HG02623 (cell line): ENCODE data around the gene MGLL.

Experiments
- ATAC-seq: cut with Tn5 transposase; IDR thresholded peaks from one replicate; pipeline ENCODE4 v1.9.1; 2021; ENCODE audit warnings: moderate library complexity; ENCODE audit not compliant: unreplicated experiment

MGLL gene

DNA sequence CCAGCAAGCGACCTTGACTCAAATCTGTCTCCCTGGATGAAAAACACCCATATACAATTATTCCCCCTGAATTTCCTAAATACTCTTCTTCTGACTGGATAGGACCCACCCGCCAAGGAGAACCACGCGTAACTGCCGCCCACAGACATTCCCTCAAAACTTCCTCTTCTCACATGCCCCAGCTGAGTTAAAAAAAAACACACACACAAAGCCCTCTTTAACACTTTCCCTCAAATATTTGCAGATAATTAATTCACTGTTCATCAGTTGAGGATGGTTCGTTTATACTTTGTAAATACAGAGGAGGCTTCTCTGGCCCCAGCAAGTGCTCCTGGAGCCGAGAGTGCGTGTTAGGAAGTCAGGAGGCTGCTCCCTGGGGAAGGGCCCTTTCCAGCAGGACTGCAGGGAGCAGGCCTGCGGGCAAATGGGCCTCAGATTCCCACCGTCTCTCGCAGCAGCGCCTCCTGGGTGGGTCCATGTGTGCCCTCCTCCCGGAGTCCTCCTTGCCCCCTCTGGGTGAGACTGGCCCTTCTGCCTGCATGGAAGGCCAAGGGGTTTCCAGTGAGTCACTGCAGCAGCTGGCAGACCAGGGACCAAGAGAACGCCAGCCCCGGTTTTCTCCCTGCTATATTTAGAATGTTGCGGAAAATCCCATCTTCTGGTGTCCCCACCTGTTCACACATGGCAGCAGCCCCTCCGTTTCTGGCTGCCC lies 46.8 kb downstream of the MGLL start:
- no peak for ATAC-seq

DNA sequence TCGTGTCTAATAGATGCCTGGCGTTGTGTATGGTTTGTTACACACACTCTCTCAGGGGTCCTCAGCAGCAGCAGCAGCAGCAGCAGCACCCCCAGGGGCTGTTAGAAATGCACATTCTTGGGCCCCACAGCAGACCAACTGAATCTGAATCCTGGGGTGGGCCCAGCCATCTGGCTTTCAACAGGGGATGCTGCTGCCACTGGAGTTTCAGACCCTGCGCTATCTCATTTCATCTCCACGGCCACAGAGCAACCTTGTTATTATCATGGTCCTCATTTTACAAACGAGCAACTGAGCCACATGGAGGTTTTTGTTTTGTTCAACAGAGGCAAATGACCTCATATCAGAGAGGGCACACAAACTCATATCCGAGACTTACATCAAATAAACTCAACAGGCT lies 47.7 kb downstream of the MGLL start:
- ATAC-seq: no peak

DNA sequence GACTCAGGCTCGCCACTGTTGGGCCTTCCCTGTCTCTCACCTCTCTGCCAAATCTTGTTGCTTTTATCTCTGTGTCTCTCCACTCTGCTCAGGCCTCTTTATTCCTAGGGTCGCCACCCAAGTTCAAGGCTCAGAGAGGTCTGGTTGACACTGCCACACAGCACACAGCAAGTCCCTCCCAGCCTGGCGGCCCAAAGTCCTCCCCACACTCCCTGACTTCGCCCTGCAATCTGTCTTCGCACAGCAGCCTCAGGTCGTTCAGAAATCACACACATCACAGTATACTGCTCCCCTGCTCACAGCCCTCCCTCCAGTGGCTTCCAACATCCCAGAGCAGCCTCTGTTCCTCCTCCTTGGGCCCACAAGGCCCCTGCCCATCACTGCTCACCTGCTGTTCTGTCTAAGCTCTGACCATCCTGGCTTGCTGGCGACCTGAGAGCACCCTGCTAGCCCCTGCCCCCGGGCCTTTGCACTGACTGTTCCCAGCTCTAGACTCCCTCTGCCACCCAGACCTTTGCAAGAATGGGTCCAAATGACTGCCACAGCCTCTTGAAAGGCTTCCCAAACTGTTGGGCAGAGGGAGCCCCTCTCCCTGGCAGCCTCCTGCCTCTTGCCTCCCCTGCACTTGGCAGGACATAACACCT lies 48.4 kb downstream of the MGLL start:
- ATAC-seq: no peak

DNA sequence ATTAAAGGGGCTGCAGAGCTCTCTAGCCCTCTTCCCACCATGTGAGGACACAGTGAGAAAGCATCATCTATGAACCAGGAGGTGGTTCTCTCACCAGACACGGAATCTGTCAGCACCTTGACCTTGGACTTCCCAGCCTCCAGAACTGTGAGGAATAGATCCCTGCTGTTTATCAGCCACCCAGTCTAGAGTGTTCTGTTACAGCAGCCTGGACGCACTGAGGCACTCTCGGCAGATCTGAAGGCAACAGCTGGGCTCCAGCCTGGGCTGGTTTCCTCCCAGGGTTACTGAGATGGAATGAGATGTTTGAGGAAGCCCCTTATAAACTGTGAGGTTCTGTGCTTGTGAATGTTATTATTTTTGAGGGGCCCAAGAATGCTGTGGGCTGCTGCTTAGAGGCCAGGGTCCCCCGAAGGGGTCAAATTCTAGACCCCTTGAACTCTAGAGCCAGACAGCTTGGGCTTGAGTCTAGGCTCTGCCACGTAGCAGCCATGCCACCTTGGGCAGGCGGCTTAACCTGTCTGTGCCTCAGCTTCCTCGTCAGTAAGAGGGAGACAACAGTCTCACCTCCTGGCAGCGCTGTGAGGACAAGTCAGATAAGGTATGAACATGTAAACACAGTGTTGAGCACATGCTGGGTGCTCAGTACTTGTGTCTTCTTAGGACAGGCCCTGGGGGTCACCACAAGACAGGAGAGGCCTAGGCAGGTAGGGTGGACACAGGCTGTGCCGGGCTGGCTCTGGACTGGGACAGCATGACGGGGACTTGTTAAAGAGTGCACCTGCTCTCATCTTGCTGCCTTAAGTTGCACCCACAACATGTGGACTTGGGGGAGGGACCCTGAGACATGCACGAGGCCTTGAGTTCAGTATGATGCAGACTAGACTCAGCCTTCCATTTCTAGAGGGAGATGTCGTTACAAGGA lies 49.2 kb downstream of the MGLL start:
- no peak for ATAC-seq

DNA sequence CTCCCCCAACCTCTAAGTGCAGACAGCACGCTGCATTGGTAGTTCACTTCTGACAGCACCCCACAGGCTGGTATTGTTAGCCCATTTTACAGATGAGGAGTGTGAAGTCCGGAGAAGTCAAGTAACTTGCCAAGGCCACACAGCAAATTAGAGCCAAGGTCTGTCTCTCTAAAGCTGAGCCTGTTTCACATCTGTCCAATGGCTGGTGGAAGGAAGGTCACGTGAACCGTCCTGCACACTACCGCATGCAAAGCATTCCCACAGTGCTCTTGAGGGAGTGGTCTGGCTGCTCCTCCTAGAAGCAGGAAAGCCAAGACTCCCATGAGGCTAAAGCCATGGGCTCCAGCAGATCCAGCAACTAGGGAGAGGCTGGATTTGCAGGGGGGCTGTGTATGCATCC lies 50.0 kb downstream of the MGLL start:
- no peak for ATAC-seq

DNA sequence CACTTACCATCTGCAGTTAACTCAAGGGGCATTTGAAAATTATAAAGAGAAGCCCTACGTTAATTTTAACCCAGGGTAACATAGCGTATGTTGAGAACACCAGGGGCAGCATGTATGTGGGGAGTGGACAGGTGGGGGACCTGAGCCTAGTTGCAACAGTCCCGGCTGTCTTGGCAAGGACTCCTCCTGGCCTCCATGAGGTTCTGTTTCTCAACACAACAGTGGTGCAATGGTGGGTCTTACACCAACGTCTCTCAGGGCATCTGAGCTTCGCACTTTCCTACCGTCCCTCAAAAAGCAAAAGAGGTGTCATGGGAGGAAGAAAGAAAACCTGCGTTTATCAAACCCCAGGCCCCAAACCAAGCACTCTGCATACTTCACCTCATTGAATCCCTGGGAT lies 50.6 kb downstream of the MGLL start:
- ATAC-seq: no peak

DNA sequence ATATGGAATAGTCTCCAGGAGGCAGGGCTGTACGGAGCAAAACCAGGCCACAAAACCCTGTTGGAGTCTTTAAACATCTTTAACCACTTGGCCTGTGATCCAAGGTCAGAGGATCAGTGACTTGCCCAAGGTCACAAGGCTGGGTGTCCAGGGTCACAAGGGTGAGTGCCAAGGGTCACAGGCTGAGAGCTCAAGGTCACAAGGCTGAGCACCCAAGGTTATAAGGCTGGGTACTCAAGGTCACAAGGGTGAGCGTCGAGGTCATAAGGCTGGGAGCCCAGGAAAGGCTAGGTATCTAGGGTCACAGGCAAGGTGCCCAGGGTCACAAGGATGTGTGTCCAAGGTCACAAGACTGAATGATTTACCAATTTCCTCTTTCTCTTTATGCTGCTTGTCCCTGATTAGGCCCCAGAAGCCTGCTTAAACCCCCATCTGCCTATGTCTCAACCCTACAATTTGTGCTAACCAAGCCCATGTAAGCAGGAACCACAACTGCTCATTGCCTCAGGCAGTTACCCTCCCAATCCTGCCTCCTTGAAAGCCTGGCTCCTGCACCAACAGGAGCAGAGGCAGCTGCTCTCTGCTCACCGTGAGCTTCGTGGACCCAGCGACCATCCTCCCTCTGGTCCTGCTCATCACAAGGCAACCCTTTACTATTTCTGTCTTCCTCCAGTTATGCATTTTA lies 51.5 kb downstream of the MGLL start:
- no peak for ATAC-seq

DNA sequence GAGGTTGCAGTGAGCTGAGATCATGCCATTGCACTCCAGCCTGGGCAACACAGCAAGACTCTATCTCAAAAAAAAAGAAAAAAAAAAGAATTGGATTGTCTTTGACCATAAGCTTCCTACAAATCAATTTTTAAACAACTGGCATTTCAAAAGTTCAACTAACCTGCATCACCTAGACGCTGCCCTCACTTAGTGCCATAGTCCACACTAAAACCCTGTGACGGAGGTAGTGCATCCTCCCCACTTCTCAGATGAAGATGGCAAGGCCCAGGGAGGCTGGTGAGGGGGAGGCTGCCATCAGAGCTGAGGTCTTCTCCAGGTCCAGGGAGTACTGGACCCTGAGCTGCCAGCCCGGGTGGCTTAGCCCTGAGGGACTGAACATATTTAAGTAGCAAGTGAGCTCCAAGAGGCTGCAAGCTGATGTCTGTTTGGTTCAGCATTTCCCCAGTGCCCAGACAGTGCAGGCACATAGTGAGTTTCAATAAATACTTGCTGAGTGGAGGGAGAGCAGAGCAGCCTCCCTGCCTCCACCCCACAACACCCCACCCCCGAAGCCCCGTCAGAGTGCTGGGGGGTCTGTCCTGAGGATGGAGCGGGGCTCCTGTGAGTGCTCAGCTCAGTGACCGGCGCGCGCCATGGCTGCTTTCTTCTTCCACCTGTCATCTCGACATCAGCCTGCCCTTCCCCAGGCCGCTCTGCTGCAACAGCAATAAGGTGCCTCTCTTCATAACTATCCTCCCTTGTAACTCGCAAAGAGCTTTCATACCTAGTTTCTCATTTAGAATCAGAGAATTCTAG lies 52.8 kb downstream of the MGLL start:
- no peak for ATAC-seq

DNA sequence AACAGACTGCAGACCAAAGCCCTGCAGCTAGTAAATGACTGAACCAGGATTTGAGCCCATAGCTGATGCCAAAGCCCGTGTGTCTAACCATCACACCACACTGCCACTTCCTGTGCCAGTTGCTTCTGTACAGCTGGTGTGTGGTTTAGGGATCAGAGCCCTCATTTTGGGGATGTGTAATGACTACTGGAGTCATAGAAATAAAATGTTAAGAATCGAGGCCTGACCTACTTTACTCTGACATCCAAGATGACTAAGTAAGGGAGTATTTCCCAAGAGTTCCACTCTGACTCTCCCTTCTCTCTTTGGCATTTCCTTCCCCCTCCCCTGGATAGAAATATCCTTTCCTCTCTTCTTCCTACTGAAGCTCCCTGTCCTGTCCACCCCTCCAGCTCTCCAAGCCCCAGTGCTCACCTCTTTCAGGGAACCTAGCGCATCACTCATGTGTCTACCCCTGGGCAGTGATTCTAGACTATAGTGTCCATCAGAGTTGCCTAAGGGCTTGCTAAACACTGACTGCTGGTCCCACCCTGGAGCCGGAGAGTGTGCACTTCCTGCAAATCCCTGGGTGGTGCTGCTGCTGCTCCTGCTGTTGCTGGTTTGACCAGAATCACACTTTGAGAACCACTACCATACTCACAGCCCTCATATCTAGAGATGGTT lies 53.8 kb downstream of the MGLL start:
- ATAC-seq: no peak

DNA sequence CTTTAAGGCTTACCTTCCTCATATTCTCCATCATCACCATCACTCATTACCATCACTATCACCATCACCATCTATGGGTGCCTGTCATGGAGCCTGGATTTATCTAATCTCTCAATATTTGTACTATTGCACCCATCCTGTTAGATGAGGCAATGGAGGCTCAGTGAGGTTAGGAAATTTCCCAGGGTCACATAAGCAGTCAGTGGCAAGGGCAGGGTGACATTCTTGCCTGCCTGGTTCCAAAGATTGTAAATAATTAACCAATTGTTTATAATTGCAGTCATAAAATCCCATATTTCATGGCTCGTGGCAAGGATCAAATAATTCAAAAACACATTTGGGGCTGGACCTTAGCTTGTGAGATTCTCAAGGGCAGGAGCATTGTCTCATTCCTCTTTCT lies 55.2 kb downstream of the MGLL start:
- ATAC-seq: no peak

DNA sequence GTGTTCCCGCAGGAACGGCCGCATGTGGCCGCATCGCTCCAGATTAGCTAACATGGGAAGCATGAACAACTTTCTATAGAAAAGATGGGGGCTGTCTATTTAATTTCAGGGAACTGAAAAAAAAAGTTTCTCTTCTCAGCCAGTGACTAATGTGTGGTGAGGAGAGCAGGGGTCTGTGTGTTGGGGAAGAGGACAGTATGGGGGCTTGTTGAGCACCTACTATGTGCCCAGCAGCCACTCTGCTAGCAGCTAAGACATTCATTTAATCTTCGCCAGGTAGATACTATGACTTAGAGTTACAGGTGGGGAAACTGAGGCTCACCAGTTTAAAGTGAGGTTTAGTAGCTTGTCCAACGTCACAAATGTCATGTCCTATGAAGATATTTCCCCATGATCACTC lies 56.6 kb downstream of the MGLL start:
- ATAC-seq: no peak

DNA sequence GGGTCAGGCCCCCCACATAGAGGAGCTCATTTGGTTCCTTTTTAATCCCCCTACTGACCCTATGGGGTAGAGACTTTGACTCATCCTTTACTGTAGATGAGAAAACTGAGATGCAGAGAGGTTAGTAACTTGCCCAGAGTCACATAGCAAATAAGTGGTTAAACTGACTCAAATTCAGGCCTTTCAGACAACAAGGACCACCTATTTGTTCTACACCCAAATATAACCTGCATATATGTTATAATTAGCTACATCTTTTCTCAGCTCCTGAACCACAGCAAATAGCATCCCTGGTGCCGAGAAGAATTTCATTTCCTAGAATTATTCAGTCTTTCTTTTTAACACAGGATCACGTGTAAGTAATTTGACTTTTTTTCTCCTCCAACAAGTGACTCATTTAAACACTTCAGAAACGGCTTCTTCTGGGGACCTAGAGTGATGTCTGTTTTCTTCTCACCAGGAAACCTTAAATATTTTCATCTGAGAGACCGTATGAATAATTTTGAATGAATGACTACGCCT lies 57.4 kb downstream of the MGLL start:
- ATAC-seq: no peak

DNA sequence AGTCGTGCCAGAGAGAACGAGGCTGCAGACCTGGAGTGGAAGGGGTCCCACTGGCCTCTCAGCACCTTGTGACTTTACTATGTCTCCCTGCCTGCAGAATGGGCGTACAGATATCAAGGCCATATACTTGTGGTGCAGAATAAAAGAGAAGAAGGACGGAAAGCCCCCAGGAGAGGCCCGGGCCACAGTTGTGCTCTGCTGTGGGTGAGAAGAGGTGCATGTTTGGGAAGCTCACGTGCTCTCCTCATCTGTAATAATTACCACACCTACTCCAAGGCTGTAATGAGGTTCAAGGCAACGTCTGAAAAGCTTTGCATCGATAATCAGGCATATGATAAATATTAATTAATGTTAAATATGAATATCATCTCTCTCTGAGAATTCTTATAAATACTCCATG lies 58.0 kb downstream of the MGLL start:
- ATAC-seq: no peak

DNA sequence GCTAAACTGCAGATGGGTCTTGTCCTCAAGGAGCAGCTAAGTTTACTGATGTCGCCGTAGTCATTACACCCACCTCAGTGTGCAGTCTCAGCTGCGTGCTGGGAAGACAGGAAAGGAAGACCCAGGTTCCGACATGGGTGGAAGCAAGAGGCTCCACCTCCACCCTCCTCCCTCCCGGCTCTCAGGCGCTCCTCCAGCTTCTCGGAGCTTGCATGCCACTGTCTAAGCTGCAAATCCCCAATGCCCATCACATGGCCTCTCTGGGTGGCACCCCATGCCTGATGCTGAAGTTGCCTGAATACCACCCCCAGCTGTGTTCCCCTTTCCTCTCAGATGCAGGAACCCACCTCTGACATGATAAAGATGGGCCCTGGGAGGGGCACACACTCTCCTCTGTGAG lies 58.5 kb downstream of the MGLL start:
- ATAC-seq: no peak

DNA sequence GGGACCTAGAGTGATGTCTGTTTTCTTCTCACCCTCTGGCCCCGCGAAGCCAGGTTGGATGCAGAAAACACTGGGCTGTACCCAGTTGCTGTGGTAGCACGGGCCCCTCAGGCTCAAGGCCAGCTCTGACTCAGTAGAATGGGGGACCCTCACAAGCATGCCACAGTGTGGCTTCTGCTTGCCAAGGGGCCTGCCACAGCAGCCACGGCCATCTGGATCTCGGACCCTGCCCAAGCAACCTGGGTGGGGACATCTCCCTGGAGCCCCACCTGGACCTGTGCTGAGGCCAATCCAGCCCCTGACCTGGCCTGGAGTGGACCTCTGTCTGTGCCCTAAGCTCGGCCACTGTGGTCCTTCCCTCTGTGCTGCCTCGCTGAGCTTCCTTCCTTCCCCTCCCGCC lies 59.0 kb downstream of the MGLL start:
- no peak for ATAC-seq

DNA sequence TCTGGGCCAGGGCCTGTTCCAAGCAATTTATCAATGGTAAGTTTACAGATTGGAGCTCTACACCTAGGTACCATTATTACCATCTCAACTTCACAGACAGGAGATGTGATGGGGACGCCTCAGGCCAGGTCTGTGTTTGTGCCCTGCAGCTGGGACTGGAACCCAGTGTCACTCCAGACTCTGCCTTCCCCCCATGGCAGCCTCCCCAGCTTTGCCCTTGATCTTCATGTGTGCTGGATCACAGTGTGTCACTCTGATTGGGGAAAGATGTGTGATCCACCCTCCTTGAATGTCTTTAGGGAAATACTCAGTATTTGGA lies 59.6 kb downstream of the MGLL start:
- no peak for ATAC-seq

DNA sequence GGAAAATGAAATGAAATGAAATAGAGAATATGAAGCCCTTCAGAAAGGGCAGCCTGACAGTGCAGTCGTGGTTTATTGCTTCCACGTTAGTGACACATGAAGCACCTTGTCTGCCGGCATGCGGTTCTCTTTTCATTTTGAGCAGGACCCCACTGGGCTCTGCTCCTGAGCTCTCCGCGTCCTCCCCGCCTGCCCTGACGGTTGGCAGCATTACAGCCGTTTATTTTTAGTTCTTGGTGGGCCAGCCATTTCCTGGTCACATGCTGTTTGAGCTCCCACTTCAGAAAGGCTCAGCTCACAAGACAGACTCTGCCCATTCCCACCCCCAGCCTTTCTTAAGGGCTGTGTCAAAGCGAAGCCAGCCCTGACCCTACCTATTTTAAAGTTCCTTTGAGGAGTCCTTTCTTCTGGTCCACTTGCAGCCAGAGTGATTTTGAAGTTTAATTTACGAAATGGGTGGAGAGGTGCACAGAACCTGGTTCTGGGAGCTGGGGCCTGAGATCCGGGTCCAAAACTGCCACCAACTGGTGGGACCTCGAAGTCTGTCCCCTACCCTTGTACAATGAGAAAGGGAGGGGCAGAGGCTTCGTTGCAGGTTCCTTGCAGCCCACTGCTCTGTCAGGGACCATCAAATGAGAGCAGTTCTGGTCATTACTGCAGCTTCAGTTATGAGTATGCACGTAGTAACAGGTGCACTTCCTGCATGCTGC lies 60.1 kb downstream of the MGLL start:
- ATAC-seq: peak; percentile 47

DNA sequence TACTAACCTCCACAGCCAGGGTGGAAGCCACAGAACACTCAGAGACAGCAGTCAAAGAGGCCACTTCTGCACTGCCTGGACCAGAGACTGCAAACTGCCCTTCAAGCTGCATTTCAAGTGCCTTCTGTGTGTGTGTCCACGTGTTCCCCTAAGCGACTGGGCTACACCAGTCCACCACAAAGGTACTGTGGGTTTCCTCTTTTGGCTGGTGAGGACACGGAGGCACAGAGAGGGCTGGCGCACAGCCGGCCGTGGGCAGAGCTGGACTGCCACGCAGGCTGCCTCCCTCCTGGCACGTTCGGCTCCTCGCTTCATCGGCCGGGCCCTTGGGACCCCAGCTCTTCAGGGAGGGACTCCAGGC lies 60.9 kb downstream of the MGLL start:
- no peak for ATAC-seq

DNA sequence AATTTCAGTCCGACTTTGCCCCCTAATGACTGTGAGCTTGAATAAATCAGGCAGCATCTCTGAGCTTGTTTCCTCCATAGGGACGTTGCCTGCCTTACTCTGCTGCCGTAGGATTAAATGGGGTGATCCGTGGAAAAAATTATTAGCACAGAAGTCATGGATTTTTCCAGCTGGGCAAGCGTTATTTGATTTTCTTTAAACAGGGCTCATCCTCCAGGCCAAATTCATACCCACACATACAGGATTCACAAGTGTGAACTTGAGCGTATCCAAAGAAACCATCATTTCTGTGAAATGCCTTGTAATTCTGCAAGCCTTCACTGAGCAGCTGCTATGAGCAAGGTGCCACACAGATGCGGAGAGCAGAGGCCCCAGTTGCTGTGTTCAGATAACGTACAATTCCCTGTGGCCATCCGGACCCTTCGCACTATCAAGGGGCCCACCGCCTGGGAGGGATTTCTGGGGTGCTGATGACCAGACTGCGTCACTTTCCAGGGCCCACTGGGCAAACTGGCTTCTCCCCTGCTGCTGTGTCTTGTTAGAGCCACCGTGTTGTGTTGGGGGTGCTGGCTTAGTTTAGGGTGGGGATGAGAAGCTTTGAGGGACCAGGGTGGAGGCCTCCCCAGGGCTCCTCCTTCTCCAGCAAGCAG lies 61.4 kb downstream of the MGLL start:
- ATAC-seq: no peak
